ENCODE data around the gene GPC5.
A peak's percentile ranks its signal among the peaks of the same experiment; 100 is the strongest.

GRCh38 chr13:92175330-92175729, 776.9 kb downstream of the GPC5 start:
- TF ChIP-seq TBP (CRISPR knock-in tag; IDR thresholded peaks at IDR 0.05) (no peak), FOXA1 (IDR thresholded peaks at IDR 0.05) (no peak), FOXA1 (CRISPR knock-in tag; IDR thresholded peaks at IDR 0.05) (no peak), CTCF (CRISPR knock-in tag; IDR thresholded peaks at IDR 0.05) (peak; percentile 29), ZHX1 (CRISPR knock-in tag; IDR thresholded peaks at IDR 0.05; ENCODE audit: low read depth) (no peak), TEAD2 (CRISPR knock-in tag; IDR thresholded peaks at IDR 0.05) (no peak), HOMEZ (CRISPR knock-in tag; IDR thresholded peaks at IDR 0.05; ENCODE audit: low read depth) (no peak), ZBTB21 (CRISPR knock-in tag; IDR thresholded peaks at IDR 0.05) (no peak), SKI (IDR thresholded peaks at IDR 0.05; ENCODE audit: partially characterized antibody) (no peak), PRDM10 (CRISPR knock-in tag; IDR thresholded peaks at IDR 0.05; ENCODE audit: low read depth) (no peak), CEBPB (IDR thresholded peaks at IDR 0.05; ENCODE audit: borderline replicate concordance, low read depth, low read length) (no peak), ZSCAN20 (CRISPR knock-in tag; IDR thresholded peaks at IDR 0.05; ENCODE audit: borderline replicate concordance) (no peak), KAT2B (IDR thresholded peaks at IDR 0.05; ENCODE audit: borderline replicate concordance, low read depth, low read length) (no peak), GABPB1 (CRISPR knock-in tag; IDR thresholded peaks at IDR 0.05) (no peak), MZF1 (CRISPR knock-in tag; IDR thresholded peaks at IDR 0.05; ENCODE audit: borderline replicate concordance) (no peak)

All from HepG2 (cell line).